HepG2 (cell line): Measurements from ENCODE around the gene NUP155. TPM values are rescaled to one million over a fixed set of nuclear protein-coding genes. Genes with fewer than 3 reads are reported as not detected.

ENCODE experiments used
- ARID4A ChIP-seq: sonication (generic); formaldehyde crosslinking; IDR thresholded peaks from 2 replicates; pipeline ENCODE4 v1.5.0; 2020; ENCODE audit warnings: mild to moderate bottlenecking, missing genetic modification reagents, borderline replicate concordance
- BCL3 ChIP-seq: sonication (generic); formaldehyde crosslinking; IDR thresholded peaks from 2 replicates; pipeline ENCODE4 v1.5.1; 2020; ENCODE audit warnings: mild to moderate bottlenecking, missing genetic modification reagents, moderate library complexity
- GPN1 ChIP-seq: sonication (generic); formaldehyde crosslinking; IDR thresholded peaks from 2 replicates; pipeline ENCODE4 v1.5.1; 2020; ENCODE audit warnings: missing genetic modification reagents, borderline replicate concordance
- MED1 ChIP-seq: sonication (generic); formaldehyde crosslinking; IDR thresholded peaks from 2 replicates; pipeline ENCODE4 v1.4.0; 2020; ENCODE audit warnings: missing genetic modification reagents
- POGK ChIP-seq: sonication (generic); formaldehyde crosslinking; conservative IDR thresholded peaks from 2 replicates; pipeline ENCODE4 v1.8.0; 2022; ENCODE audit warnings: mild to moderate bottlenecking, moderate library complexity, missing genetic modification reagents
- POLR2AphosphoS5 ChIP-seq: IDR thresholded peaks from 2 replicates; pipeline ENCODE4 v1.6.1; 2012; ENCODE audit warnings: low read depth, low read length
- RBM22 ChIP-seq: fragments of 200-400 bp; formaldehyde crosslinking; optimal IDR thresholded peaks from 2 replicates; pipeline ENCODE3; 2017; ENCODE audit warnings: mild to moderate bottlenecking, low read length, moderate library complexity
- SALL2 ChIP-seq: sonication (generic); formaldehyde crosslinking; IDR thresholded peaks from 2 replicates; pipeline ENCODE4 v1.8.1; 2023; ENCODE audit warnings: mild to moderate bottlenecking, missing genetic modification reagents, inconsistent platforms
- SCMH1 ChIP-seq: sonication (generic); formaldehyde crosslinking; IDR thresholded peaks from 2 replicates; pipeline ENCODE4 v1.9.0; 2021; ENCODE audit warnings: missing genetic modification reagents, mild to moderate bottlenecking, borderline replicate concordance
- SP1 ChIP-seq, 2 experiments: fragments of 450-650 bp in 1 of 2; sonication (generic) in 1 of 2; formaldehyde crosslinking in 1 of 2; IDR thresholded peaks; 2 replicates each; pipeline versions ENCODE4 v1.4.0 to v1.6.1; 2016 to 2020; ENCODE audit warnings: missing genetic modification reagents in 1 of 2
- ZFP36 ChIP-seq: fragments of 150-350 bp; IDR thresholded peaks from 2 replicates; pipeline ENCODE4 v1.6.1; 2018; ENCODE audit warnings: borderline replicate concordance, low read length, low read depth; ENCODE audit not compliant: partially characterized antibody
- ZFYVE20 ChIP-seq: sonication (generic); formaldehyde crosslinking; IDR thresholded peaks from 2 replicates; pipeline ENCODE4 v1.8.0; 2023; ENCODE audit warnings: low read depth, mild to moderate bottlenecking, moderate library complexity, missing genetic modification reagents, borderline replicate concordance
- ZNF24 ChIP-seq: fragments of 450-650 bp; IDR thresholded peaks from 2 replicates; pipeline ENCODE4 v1.6.1; 2017; ENCODE audit warnings: antibody characterized with exemption, mild to moderate bottlenecking
- ZNF468 ChIP-seq: sonication (generic); formaldehyde crosslinking; IDR thresholded peaks from 2 replicates; pipeline ENCODE4 v1.8.0; 2022; ENCODE audit warnings: mild to moderate bottlenecking, moderate library complexity, missing genetic modification reagents
- ZNF570 ChIP-seq: sonication (generic); formaldehyde crosslinking; IDR thresholded peaks from 2 replicates; pipeline ENCODE4 v1.4.0; 2020; ENCODE audit warnings: mild to moderate bottlenecking, missing genetic modification reagents, borderline replicate concordance
- ZSCAN29 ChIP-seq: sonication (generic); formaldehyde crosslinking; conservative IDR thresholded peaks from 2 replicates; pipeline ENCODE4 v1.4.0; 2020; ENCODE audit warnings: mild to moderate bottlenecking, missing genetic modification reagents
- polyA plus RNA-seq, 8 experiments: library from polyadenylated mRNA; depleted of rRNA in 3 of 8; stranded (reverse) in 7 of 8; unstranded in 1 of 8; fragments of >200 nt; fragmentation: Illumina TruSeq in 4 of 8; extraction: Trizol in 4 of 8; gene quantifications; 2 replicates each; pipeline versions ENCODE4 v1.2.1 to v1.2.3, GENCODE V29; 2011 to 2016; ENCODE audit warnings: low read depth in 4 of 8, missing spikeins in 1 of 8, mixed read lengths in 1 of 8; ENCODE audit not compliant: insufficient read depth in 1 of 8
- total RNA-seq, 5 experiments: library from RNA; depleted of rRNA; stranded (reverse); fragments of >200 nt; fragmentation: Illumina TruSeq; extraction: Trizol; gene quantifications; 2 replicates each; pipeline ENCODE4 v1.2.3, GENCODE V29; 2016; ENCODE audit warnings: low read depth in 1 of 5
- TF ChIP-seq, protein P1 (sequence below): sonication (generic); formaldehyde crosslinking; IDR thresholded peaks from 2 replicates; pipeline ENCODE4 v1.4.0; 2020; ENCODE audit warnings: missing genetic modification reagents

Gene NUP155
- total and polyA plus RNA-seq, 2 of the 13 experiments (the other 11 are each of a cell fraction or from before 2014, with no cell fraction given) = 13.0 to 57.4 TPM

GRCh38 chr5:37370864-37371726, at the start of gene NUP155 (continued):
- TF ChIP-seq, protein P1, sequence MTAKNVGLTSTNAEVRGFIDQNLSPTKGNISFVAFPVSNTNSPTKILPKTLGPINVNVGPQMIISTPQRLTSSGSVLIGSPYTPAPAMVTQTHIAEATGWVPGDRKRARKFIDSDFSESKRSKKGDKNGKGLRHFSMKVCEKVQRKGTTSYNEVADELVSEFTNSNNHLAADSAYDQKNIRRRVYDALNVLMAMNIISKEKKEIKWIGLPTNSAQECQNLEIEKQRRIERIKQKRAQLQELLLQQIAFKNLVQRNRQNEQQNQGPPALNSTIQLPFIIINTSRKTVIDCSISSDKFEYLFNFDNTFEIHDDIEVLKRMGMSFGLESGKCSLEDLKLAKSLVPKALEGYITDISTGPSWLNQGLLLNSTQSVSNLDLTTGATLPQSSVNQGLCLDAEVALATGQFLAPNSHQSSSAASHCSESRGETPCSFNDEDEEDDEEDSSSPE (CRISPR knock-in tag) = peak; percentile 96
- TF ChIP-seq POLR2AphosphoS5 = no peak; the same call in none of the 2 replicates
- no peak for TF ChIP-seq ZNF570 (CRISPR knock-in tag)
- 0 out of 2 replicates have a peak, but pooled peaks have one; percentile 10 for TF ChIP-seq MED1 (CRISPR knock-in tag)
- TF ChIP-seq BCL3 = peak; percentile 64; the same call in 1 of the 2 replicates
- peak; percentile 89 for TF ChIP-seq ARID4A (CRISPR knock-in tag)
- TF ChIP-seq ZFP36 = no peak
- no peak for TF ChIP-seq SCMH1 (CRISPR knock-in tag)
- TF ChIP-seq POGK (CRISPR knock-in tag) = 0 out of 2 replicates have a peak, but pooled peaks have one; percentile 23
- TF ChIP-seq SP1 (IDR thresholded peaks at IDR 0.05) = no peak
- TF ChIP-seq SP1 (CRISPR knock-in tag; IDR thresholded peaks at IDR 0.05) = peak; percentile 76
- no peak for TF ChIP-seq SALL2 (CRISPR knock-in tag)
- no peak for TF ChIP-seq ZFYVE20
- TF ChIP-seq RBM22 = no peak
- no peak for TF ChIP-seq GPN1 (CRISPR knock-in tag)
- no peak for TF ChIP-seq ZNF468
- TF ChIP-seq ZNF24 = no peak
- 0 out of 2 replicates have a peak, but pooled peaks have one; percentile 44 for TF ChIP-seq ZSCAN29
